HEK293 (cell line): Measurements from ENCODE around the gene TSHZ2.
"Not testable (repeated sequence)": the region's sequence is repeated elsewhere in the genome, so short reads cannot be mapped to it uniquely, and the experiment has no call there.

Experiments used
- CTCF ChIA-PET: fragments of 350-600 bp; formaldehyde crosslinking; extraction: SDS; loops from one replicate; lab custom pipeline; 2021; ENCODE audit warnings: antibody characterized with exemption; lab: Yijun Ruan, JAX
- POLR2A ChIA-PET: fragments of 300-600 bp; formaldehyde crosslinking; extraction: SDS; loops from one replicate; lab custom pipeline; 2020; ENCODE audit warnings: antibody characterized with exemption, inconsistent platforms; lab: Yijun Ruan, JAX
- H3K27ac ChIP-seq: fragments of 200-500 bp; sonication (Bioruptor generic); 2 replicates; pipeline ENCODE4 v1.5.1; 2014; ENCODE audit warnings: low read depth, low read length, control low read depth, inconsistent platforms; ENCODE audit errors: extremely low read depth
- H3K36me3 ChIP-seq, 2 experiments: fragments of 200-500 bp in 1 of 2; sonication (Bioruptor generic) in 1 of 2; 1 replicate in 1 of 2; 2 replicates in 1 of 2; pipeline ENCODE4 v1.5.1; 2014 to 2017; ENCODE audit warnings: inconsistent platforms in 2 of 2, low read length in 2 of 2; ENCODE audit not compliant: control insufficient read depth in 2 of 2, insufficient read depth in 1 of 2
- H3K4me1 ChIP-seq: fragments of 200-500 bp; sonication (Bioruptor generic); 2 replicates; pipeline ENCODE4 v1.5.1; 2014; ENCODE audit warnings: mild to moderate bottlenecking, low read length, inconsistent platforms; ENCODE audit not compliant: control insufficient read depth, insufficient read depth
- H3K4me3 ChIP-seq: 2 replicates; pipeline ENCODE4 v1.5.1; 2011; ENCODE audit warnings: low read depth, mild to moderate bottlenecking, control low read depth, low read length, moderate library complexity
- H3K9me3 ChIP-seq: fragments of 200-500 bp; sonication (Bioruptor generic); 2 replicates; pipeline ENCODE4 v1.5.1; 2014; ENCODE audit warnings: low read depth, low read length, inconsistent platforms; ENCODE audit not compliant: control insufficient read depth, insufficient read depth
- KLF10 ChIP-seq: fragments of 450-650 bp; IDR thresholded peaks from 2 replicates; pipeline ENCODE4 v1.5.1; 2018; ENCODE audit warnings: missing biosample characterization, mild to moderate bottlenecking, missing genetic modification characterization
- PRDM6 ChIP-seq: fragments of 450-650 bp; formaldehyde crosslinking; IDR thresholded peaks from 2 replicates; pipeline ENCODE4 v1.5.1; 2017; ENCODE audit warnings: missing biosample characterization, missing genetic modification characterization
- WT1 ChIP-seq: fragments of 450-650 bp; formaldehyde crosslinking; IDR thresholded peaks from 2 replicates; pipeline ENCODE4 v1.5.1; 2016; ENCODE audit warnings: missing biosample characterization, missing genetic modification characterization
- ZFHX2 ChIP-seq: fragments of 450-650 bp; formaldehyde crosslinking; conservative IDR thresholded peaks from 2 replicates; pipeline ENCODE4 v1.5.1; 2016; ENCODE audit warnings: missing biosample characterization, missing genetic modification characterization
- ZNF138 ChIP-seq: fragments of 450-650 bp; formaldehyde crosslinking; IDR thresholded peaks from 2 replicates; pipeline ENCODE4 v1.5.1; 2016; ENCODE audit warnings: missing biosample characterization, missing genetic modification characterization, borderline replicate concordance
- ZNF146 ChIP-seq: fragments of 450-650 bp; formaldehyde crosslinking; IDR thresholded peaks from 2 replicates; pipeline ENCODE4 v1.5.1; 2016; ENCODE audit warnings: missing biosample characterization, missing genetic modification characterization
- ZNF398 ChIP-seq: fragments of 450-650 bp; formaldehyde crosslinking; IDR thresholded peaks from 2 replicates; pipeline ENCODE4 v1.5.1; 2017; ENCODE audit warnings: missing biosample characterization, missing genetic modification characterization
- ZNF48 ChIP-seq: fragments of 450-650 bp; formaldehyde crosslinking; IDR thresholded peaks from 2 replicates; pipeline ENCODE4 v1.5.1; 2016; ENCODE audit warnings: missing biosample characterization, missing genetic modification characterization
- ZNF514 ChIP-seq: fragments of 450-650 bp; formaldehyde crosslinking; IDR thresholded peaks from 2 replicates; pipeline ENCODE4 v1.5.1; 2016; ENCODE audit warnings: missing biosample characterization, missing genetic modification characterization
- ZNF521 ChIP-seq: fragments of 450-650 bp; formaldehyde crosslinking; IDR thresholded peaks from 2 replicates; pipeline ENCODE4 v1.5.1; 2017; ENCODE audit warnings: missing biosample characterization, mild to moderate bottlenecking, missing genetic modification characterization
- ZNF692 ChIP-seq: fragments of 450-650 bp; formaldehyde crosslinking; IDR thresholded peaks from 2 replicates; pipeline ENCODE4 v1.5.1; 2016; ENCODE audit warnings: missing biosample characterization, missing genetic modification characterization
- ZSCAN30 ChIP-seq: fragments of 450-650 bp; IDR thresholded peaks from 2 replicates; pipeline ENCODE4 v1.5.1; 2018; ENCODE audit warnings: missing biosample characterization, mild to moderate bottlenecking, missing genetic modification characterization, moderate library complexity

Gene TSHZ2

GRCh38 chr20:53020834-53021233 lies 48.7 kb downstream of the TSHZ2 start (continued):
- TF ChIP-seq ZNF138: no peak
- no peak for TF ChIP-seq ZNF692
- TF ChIP-seq ZNF514: no peak

- Histone ChIP-seq H3K36me3 (no peaks in the 10 kb centered on the region), H3K4me1 (peaks cover 4% of the 10 kb centered on the region; the same call in 1 of the 2 replicates), H3K27ac (no peak overlapping the region), H3K4me3 (no peak overlapping the region), H3K9me3 (no peaks in the 10 kb centered on the region)
- TF ChIP-seq ZNF138 (no peak), ZNF48 (tag by site-specific recombination) (no peak), ZNF521 (no peak), KLF10 (tag by site-specific recombination) (no peak), ZNF398 (no peak), WT1 (tag by site-specific recombination) (no peak)
- ChIA-PET POLR2A (no interaction called here), CTCF (no interaction called here)
Observed at GRCh38 chr20:53021934-53022333, 49.8 kb downstream of the TSHZ2 start.

GRCh38 chr20:53023732-53024520 lies 51.8 kb downstream of the TSHZ2 start:
- no peak overlapping the region for H3K4me3 ChIP-seq
- ChIA-PET POLR2A (no interaction called here), CTCF (no interaction called here)
- no peaks in the 10 kb centered on the region for H3K9me3 ChIP-seq
- peaks cover 4% of the 10 kb centered on the region; the same call in 1 of the 2 replicates for H3K4me1 ChIP-seq
- TF ChIP-seq PRDM6 (tag by site-specific recombination) (peak; percentile 74), ZFHX2 (0 out of 2 replicates have a peak, but pooled peaks have one; percentile 10), ZSCAN30 (no peak)
- H3K27ac ChIP-seq: no peak overlapping the region
- no peaks in the 10 kb centered on the region for H3K36me3 ChIP-seq

GRCh38 chr20:53024653-53025052 lies 52.5 kb downstream of the TSHZ2 start:
- POLR2A ChIA-PET, H3K4me3 ChIP-seq, CTCF ChIA-PET, H3K27ac ChIP-seq, H3K4me1 ChIP-seq, H3K36me3 ChIP-seq, H3K9me3 ChIP-seq: not testable (repeated sequence)
- peak; percentile 88 for TF ChIP-seq ZNF146
